C1 segment of cervical spinal cord (tissue), 14 donors: ENCODE measurements around the gene EPB41.
"Not testable (repeated sequence)": the region's sequence is repeated elsewhere in the genome, so short reads cannot be mapped to it uniquely, and the experiment has no call there.

Experiments used
- DNase-seq, 14 donors: peaks; one replicate each; lab custom pipeline; 2025; lab: John Stamatoyannopoulos, UW

EPB41 gene

GRCh38 chr1:28927266-28927647, 12.9 kb downstream of the EPB41 start:
- no peak for DNase-seq

DNA sequence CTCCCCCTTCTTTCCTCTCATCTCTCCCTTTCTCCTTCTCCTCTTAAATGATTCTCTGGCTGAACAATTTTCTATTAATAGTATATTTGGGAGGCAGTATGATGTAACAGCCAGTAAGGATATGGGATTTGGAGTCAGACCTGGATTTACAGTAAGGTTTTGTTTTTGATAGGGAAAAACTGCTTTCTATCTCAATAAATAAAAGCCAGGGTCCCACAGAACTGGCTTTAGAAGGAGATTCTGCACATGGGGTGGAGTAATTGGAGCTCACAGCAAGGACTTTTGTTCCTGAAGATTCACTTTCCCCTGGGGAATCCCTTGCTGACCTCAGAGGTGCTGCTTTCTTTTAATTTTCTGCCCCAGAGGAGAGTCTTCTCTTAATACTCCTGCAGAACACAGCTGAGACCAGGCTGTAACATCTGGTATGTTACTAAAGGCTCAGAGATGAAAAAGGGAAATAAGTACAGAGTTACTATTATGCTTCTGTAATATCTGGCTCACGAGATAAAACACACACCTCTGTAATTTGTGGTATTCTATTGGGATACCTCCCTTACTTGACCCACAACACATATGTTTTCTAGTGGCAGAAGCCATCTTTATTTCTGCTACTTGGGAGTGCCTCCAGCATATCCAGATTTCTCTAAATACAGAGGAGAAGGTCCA, 13.4 kb downstream of the EPB41 start:
- peak in 1 of 14 donors; percentile 1 for DNase-seq

GRCh38 chr1:28928314-28928941, 14.1 kb downstream of the EPB41 start:
- no peak for DNase-seq

GRCh38 chr1:28933277-28933676, 18.9 kb downstream of the EPB41 start:
- no peak for DNase-seq

GRCh38 chr1:28933918-28934317, 19.5 kb downstream of the EPB41 start:
- DNase-seq, result no peak

- no peak for DNase-seq
These were observed 20.3 kb downstream of the EPB41 start for GRCh38 chr1:28934676-28935075.

DNA sequence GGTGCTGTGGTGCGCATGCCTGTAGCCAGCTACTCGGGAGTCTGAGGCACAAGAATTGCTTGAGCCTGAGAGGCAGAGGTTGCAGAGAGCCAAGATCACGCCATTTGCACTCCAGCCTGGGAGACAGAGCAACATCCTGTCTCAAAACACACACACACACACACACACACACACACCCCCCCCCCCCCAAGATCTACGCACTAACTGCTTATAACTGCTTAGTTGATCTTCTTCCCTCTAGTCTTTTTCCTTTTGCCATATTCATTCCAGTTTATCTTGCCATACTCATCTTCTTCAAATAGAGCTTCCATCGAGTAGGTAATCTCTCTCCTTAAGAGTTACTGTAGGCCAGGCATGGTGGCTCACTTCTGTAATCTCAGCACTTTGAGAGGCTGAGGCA, 20.9 kb downstream of the EPB41 start:
- no peak for DNase-seq

GRCh38 chr1:28936094-28936493, 21.7 kb downstream of the EPB41 start:
- no peak for DNase-seq

- DNase-seq, result no peak
These were observed 22.2 kb downstream of the EPB41 start for GRCh38 chr1:28936528-28936927.

- not testable (repeated sequence) for DNase-seq
These were observed 29.2 kb downstream of the EPB41 start for GRCh38 chr1:28943581-28943980.

DNA sequence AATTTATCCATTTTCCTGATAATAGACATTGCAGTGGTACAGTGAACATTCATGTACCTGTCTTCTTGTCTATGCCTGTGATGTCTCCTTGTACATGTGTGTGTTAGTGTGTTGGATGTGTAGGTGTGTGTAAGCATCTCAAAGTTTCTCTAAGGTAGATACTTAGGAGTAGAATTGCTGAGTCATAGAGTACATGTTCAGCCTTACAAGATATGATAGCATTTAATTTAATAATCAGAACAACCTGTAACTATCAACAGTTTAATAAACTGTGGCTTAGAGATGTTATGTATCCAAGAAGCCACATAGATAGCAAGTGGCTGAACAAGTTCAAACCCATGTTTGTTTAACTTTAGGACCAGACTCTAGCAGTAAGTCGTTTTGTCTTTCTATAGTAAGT, 35.6 kb downstream of the EPB41 start:
- DNase-seq, result no peak

- peak in 1 of 14 donors; percentile 76 for DNase-seq
These were observed 36.1 kb downstream of the EPB41 start for GRCh38 chr1:28950449-28950848.

- DNase-seq, result no peak
These were observed 39.9 kb downstream of the EPB41 start for GRCh38 chr1:28954126-28954726.

DNA sequence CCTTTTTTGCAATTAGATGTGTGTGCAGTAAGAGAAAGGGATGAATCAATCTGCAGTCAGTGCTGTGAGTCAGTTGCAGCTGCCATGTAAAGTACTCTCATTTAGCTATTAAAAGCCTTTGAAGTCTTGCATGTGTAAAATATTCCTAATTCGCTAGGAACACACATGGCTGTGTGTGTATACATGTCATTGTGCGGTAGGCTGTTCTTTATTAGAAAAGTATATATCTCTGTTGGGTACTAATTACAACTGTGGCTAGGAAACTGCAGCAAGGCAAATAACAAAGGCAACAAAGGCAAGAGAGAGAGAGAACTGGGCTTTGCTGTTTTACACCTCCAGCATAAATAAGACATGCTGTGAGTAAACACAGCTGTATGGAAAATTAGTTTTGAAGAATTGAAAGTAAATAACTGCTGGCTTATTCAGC, 41.7 kb downstream of the EPB41 start:
- DNase-seq, result no peak

DNA sequence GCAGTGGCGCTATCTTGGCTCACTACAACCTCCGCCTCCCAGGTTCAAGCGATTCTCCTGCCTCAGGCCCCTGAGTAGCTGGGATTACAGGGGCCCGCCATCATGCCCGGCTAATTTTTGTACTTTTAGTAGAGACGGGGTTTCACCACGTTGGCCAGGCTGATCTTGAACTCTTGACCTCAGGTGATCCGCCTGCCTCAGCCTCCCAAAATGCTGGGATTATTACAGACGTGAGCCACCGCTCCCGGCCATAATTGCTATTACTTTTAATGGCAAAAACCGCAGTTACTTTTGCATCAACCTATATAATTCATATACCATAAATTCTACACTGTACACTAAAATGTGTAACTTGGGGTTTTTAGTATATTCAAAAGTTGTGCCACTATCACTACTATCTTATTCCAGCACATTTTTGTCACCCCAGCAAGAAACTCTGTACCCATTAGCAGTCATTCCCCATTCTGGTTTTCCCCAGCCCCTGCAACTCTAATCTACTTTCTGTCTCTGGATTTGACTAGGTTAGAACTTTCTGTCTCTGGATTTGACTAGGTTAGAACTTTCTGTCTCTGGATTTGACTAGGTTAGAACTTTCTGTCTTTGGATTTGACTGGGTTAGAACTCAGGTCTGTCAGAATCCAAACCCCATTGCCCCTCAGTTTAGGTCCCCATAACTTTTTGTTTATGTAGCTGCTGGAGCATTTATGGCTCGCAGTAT, 47.9 kb downstream of the EPB41 start:
- not testable (repeated sequence) for DNase-seq

DNA sequence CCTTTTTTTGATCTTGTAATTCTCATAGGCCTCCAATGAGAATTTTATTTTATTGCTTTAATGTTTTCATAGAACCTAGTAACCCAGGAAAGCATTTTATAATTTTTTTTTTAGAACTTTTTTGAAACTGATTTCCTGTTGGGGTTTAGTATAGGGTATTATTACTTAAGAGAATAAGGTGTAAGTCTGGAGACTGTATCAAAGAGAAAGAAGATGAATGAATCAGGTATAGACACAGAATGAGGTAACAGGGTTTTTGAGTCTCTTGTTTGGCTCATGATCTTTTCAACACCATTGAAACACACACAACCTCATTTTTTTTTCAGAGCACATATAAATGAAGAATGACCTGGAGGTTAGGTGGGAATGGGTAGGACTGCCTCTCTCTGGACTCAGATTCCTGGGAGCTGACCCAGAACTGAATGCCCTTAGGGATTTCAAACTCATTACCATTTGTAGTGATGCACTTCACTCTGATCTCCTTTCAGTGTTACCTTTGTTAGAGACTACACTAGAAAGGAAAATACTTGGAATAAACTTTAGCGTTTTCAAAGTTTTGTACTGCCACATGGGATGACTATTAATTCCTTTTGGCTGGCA, 51.0 kb downstream of the EPB41 start:
- no peak for DNase-seq

DNA sequence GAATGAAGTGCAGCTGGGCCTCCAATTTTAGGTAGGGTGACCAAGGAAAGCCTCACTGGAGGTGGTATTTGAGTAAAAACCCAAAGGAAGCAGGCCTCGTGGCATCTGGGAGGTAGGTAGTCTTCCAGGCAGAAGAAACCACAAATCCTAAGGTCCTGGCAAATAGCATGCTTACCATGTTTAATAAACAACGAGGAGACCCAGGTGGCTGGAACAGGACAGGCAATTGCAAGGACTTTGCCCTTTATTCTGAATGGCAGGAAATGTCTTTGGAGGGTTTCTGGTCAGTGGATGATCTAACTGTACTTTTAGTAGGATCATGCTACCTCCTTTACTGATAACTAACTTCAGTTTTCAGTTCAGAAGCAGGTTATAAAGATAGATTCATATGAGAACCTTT, 52.2 kb downstream of the EPB41 start:
- no peak for DNase-seq

DNA sequence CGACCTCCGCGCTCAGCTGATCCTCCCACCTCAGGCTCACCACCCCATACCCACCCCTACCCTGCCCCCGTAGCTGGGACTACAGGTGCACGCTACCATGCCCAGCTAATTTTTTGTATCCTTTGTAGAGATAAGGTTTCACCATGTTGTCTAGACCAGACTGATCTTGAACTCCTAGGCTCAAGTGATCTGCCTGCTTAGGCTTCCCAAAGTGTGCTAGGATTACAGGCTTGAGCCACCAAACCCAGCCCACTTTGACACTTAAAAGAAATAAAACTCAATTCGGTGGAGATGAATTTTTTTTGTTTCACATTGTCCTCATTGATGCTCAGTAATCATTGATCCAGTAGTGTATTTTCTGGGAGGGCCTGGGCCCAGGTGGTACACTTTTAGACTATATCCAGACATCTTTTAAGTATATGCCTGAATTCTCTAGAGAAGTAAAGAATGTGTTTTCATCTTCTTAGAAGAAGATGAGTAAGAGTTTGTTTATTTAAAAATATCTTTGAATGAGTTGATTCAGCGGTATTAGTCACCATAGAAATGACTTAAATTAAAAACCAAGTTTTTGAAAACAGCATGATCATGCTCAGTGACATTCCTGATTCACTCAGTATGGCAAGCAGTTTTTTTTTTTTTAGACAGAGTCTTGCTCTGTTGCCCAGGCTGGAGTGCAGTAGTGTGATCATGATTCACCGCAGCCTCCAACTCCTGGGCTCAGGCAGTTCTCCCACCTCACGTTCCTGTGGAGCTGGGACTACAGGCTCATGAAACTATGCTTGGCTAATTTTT, 57.8 kb downstream of the EPB41 start:
- DNase-seq, result no peak

DNA sequence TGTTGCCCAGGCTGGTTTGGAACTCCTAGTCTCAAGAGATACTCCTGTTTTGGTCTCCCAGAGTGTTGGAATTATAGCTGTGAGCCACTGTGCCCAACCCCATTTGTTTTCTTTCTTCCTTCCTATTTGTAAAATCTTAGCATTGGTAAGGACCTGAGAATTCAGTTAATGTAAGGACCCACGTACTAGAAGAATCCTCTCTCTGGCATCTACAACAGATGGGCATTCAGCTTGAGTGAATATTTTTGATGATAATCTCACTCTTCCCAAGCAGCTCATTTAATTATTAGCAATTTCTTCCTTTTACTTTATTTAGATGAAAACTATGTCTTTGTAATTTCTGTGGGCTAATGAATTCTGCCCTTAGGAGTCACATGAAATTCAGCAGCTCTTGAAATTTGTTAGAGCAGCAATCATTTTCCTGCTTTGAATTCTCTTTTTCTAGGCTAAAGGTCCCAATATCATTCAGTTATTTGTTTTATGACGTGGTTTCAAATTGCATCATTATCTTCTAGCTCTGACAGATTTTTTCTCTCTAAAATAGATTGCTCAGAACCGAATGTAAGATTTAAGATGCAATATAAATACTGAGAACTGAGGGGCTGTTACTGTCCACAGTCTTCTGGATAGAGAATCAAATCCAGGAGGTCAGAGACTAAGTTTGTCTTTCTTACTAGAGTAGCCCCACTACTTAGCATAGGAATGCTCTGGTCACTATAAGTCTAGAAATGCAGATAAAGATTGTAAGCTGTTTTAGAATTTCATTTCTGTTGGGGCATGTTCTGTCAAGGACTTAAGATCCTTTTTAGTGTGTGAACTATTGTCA, 59.4 kb downstream of the EPB41 start:
- DNase-seq, result no peak

DNA sequence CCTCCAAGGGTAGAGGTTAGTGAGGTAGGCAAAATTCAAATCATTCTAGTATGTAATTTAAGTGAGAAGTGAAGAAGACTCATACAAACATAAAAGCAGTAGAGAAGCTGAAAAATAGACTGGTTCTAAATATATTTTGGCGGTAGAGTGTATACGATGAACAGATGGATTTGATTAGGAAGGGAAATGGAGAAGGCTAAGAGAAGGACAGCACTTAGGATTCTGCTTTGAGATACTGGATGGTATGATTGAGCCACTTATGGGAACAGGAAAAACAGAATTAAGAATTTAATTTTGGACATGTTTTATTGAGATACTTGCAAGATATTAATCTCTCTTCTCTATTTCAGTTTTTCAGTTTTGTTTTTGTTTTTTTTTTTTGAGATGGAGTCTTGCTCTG, 60.1 kb downstream of the EPB41 start:
- DNase-seq, result no peak
